HG03039 (cell line): ENCODE results near the gene TNFSF13.
A peak's percentile ranks its signal among the peaks of the same experiment; 100 is the strongest.

Experiments used
- ATAC-seq: cut with Tn5 transposase; IDR thresholded peaks from one replicate; pipeline ENCODE4 v1.9.1; 2021; ENCODE audit warnings: mild to moderate bottlenecking, moderate library complexity; ENCODE audit not compliant: unreplicated experiment

The TNFSF13 gene

DNA sequence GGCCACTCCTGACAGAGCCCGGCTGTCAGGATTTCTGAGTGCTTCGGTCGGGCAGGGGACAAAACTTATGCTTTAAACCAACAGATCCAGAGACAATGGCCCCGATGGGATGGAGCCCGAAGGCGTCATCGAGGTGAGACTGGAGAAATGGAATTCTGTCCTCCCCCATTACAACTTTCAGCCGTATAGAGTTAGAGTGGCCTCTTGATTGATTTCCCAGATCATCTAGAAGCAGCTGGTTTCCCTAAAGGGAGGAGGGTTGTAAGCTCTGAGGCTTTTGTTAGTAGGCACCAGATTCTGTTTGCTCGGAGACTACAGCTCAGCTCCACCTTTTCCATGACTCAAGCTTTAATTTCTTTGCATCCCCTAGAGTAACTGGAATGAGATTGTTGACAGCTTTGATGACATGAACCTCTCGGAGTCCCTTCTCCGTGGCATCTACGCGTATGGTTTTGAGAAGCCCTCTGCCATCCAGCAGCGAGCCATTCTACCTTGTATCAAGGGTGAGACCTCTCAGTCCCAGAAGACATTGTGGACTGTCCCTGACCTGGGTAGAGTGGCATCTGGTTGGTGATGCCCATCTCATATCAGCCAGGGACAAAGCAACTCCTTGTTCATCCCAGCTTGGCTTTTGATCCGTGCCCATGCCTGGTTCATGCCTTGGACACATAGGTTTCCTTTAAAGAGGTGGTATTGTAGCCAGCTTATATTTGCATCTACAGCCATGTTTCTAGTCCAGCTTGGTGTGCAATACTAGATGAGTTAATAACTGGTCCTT, 15.8 kb downstream of the TNFSF13 start:
- ATAC-seq: no peak

DNA sequence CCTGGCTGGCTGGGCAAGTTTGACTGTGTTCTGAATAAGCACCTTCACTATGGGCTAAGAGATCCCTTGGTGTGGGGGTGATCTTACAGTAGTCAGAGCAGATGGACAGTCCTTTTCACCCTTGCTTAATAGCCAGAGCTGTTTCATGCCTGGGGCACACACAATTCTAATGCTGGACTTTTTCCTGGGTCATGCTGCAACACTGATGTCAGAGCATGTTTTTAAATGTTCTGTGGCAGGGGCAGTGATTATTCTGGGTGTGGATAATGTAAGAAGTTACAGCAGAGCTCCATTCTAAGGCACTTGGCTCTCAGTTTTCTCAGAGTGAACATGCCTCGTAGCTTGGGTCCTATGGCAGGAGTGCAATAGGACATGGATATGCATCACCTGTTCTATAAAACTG, 16.9 kb downstream of the TNFSF13 start:
- ATAC-seq: no peak

DNA sequence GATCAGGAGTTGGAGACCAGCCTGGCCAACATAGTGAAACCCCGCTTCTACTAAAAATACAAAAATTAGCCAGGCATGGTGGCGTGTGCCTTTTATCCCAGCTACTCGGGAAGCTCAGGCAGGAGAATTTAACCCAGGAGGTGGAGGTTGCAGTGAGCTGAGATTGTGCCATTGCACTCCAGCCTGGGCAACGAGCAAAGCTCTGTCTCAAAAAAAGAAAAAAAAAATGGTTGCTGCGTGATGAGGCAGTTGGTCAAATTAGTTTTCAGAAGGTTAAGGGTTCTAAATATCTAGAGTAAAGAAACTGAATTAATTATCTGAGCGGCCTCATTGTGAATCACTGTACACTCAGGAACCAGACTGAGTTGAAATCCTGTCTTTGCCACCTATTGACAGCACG, 17.4 kb downstream of the TNFSF13 start:
- ATAC-seq: no peak

DNA sequence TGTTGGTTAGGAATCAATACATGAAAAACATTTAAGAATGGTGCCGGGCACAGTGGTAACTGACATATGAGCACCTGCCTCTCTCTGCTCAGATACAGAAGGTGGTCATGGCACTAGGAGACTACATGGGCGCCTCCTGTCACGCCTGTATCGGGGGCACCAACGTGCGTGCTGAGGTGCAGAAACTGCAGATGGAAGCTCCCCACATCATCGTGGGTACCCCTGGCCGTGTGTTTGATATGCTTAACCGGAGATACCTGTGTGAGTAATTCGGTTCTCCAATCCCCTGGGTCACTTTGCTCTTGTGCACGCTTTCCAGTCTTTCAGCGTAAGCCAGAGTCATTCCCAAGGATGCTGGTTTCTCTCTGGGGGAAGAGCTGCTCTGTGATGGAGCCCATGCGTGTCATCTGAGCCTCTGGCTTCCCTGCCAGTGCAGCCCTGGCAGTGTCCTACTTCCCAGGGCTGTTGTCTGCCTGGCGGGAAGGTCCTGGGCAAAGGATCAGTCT, 17.9 kb downstream of the TNFSF13 start:
- no peak for ATAC-seq

DNA sequence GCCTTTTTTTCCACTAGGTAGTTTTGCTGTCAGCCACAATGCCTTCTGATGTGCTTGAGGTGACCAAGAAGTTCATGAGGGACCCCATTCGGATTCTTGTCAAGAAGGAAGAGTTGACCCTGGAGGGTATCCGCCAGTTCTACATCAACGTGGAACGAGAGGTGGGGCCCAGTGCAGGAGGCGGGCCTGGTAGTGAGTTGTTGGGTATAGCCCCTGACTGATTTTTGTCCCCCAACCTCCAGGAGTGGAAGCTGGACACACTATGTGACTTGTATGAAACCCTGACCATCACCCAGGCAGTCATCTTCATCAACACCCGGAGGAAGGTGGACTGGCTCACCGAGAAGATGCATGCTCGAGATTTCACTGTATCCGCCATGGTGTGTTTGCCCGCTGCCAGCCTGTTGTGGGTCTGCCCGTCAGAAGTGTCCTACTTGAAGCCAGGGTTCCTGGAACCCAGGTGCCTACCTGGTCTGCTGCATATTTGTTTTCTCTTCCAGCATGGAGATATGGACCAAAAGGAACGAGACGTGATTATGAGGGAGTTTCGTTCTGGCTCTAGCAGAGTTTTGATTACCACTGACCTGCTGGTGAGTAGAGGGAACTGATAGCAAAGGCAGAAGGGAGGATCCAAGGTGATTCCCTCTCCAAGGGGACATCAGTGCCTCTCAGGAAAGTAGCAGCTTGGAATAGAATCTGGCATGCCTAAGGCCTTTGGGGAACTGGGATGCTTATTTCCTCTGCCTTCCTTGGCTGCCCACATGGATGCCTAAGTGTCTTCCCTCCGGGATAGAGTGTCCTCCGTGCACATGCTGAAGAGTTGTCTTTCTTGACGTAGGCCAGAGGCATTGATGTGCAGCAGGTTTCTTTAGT, 19.0 kb downstream of the TNFSF13 start:
- no peak for ATAC-seq

DNA sequence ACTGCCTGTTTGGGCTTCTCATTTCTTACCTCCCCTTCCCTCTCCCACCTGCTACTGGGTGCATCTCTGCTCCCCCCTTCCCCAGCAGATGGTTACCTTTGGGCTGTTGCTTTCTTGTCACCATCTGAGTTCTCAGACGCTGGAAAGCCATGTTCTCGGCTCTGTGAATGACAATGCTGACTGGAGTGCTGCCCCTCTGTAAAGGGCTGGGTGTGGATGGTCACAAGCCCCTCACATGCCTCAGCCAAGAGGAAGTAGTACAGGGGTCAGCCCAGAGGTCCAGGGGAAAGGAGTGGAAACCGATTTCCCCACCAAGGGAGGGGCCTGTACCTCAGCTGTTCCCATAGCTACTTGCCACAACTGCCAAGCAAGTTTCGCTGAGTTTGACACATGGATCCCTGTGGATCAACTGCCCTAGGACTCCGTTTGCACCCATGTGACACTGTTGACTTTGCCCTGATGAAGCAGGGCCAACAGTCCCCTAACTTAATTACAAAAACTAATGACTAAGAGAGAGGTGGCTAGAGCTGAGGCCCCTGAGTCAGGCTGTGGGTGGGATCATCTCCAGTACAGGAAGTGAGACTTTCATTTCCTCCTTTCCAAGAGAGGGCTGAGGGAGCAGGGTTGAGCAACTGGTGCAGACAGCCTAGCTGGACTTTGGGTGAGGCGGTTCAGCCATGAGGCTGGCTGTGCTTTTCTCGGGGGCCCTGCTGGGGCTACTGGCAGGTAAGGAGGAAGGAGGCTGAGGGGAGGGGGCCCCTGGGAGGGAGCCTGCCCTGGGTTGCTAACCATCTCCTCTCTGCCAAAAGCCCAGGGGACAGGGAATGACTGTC, 20.7 kb downstream of the TNFSF13 start, which contains the start of gene CD68:
CD68 (plus strand) TSS at position 638 of the 833 bp plus-strand sequence; CDS start at position 678, 40 bp downstream.
- no peak for ATAC-seq

DNA sequence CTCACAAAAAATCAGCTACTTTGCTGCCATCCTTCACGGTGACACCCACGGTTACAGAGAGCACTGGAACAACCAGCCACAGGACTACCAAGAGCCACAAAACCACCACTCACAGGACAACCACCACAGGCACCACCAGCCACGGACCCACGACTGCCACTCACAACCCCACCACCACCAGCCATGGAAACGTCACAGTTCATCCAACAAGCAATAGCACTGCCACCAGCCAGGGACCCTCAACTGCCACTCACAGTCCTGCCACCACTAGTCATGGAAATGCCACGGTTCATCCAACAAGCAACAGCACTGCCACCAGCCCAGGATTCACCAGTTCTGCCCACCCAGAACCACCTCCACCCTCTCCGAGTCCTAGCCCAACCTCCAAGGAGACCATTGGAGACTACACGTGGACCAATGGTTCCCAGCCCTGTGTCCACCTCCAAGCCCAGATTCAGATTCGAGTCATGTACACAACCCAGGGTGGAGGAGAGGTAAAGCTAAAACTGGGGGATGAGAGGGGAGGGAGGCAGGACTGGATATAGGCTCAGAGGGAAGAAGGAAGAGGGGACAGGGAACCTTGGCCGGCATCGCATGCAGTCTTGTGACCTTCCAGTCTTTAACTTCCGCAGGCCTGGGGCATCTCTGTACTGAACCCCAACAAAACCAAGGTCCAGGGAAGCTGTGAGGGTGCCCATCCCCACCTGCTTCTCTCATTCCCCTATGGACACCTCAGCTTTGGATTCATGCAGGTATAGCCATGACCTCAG, 21.5 kb downstream of the TNFSF13 start:
- ATAC-seq: no peak

DNA sequence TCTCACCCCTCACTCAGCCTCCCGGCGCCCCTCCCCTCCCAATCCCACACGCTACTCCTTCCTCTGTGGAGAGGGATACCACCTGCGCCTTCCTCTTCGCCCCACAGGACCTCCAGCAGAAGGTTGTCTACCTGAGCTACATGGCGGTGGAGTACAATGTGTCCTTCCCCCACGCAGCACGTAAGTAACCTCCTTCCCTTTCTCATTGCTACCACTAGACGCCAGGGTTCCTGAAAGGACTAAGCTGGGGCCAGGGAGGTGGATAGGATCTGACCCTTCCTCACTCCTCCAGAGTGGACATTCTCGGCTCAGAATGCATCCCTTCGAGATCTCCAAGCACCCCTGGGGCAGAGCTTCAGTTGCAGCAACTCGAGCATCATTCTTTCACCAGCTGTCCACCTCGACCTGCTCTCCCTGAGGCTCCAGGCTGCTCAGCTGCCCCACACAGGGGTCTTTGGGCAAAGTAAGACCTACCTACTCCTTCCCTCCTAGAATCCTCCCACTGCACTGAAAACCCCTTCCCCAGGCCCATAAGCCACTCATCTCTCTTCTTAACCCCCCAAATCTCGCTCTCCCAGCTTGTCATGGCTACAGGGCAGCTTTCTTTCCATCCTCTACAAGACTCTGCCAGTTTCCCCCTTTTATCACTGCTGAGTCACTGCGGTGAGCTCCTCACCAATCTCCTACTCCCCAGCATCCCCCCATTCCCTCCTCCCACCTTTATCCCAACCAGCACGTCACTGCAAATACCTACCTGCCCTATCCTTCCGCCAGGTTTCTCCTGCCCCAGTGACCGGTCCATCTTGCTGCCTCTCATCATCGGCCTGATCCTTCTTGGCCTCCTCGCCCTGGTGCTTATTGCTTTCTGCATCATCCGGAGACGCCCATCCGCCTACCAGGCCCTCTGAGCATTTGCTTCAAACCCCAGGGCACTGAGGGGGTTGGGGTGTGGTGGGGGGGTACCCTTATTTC, 22.3 kb downstream of the TNFSF13 start:
- ATAC-seq: no peak

DNA sequence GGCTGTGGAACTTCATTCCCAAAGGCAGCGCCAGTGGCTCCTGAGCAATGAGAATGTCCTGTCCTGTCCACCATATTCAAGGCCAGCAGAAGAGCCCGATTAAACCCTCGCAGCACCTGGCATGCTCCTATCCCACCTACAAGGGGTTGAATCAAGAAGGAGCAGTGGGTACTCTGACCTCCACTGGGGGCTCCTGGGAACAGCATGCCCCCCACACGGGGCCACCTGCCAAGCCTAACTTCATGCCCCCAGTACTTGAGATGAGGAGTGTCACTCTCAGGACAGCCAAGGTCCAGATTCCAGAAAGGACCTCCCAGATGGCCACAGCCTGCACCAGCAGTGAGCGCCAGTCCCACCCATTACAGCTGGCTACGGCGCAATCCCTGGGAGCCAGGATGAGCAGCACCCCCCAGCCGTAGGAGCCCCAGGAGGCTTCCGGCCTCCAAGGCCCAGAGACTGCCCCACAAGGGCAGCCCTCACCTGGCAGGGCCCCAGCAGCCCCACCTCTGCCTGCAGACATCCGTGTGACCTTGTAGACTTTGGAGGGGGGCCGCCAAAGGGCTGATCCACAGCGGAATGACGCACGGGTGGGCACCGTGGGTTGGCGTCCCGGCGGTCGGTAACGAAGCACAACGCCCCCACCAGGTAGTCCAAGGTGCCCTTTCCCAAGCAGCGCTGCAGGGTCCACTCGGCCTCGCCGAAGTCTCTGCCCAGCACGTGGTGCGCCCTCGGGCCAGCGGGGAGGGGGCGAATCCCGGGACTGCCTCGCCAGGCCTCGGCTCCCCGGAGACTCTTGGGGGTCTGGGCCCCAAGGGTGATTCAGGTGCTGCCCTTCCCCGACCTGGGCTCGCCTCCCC, 24.1 kb downstream of the TNFSF13 start:
- peak; percentile 1 for ATAC-seq

DNA sequence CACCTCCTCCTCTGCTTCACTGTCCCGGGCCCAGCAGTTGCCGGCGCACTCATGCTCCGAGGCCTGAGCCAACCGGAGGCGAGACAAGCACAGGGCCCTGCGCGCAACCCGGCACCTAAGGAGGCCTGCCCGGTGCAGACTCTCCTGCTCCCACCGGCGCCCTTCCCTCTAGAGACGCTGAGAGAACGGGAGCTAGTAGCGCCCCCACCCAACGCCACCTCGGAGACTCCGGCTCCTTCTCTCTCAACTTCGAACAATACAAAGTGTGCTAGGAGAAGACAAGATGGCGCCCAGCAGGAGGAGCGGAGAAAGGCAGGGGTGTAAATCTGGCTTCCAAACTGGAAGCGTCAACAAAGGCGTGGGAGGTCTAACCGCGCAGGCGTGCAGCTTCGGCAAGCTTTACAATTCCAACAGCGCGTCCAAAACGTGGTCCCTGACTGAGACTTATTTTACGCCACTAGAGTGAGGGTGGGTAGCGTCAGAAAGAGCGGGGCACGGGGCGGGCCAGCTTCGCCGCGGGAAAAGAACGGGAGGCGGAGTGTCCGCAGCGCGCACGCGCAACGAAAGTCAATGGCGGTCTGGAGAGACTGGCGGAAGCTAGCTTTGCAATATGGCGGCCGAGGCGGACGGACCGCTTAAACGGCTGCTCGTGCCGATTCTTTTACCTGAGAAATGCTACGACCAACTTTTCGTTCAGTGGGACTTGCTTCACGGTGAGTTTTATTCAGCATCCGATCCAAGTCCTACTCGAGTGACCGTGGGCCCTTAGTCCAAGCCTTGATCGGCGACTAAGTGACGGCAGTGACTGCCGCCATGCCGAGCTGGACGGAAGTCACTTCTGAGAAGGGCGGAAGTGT, 24.9 kb downstream of the TNFSF13 start, which contains the start of gene MPDU1:
MPDU1 (plus strand) TSS at position 600 of the 857 bp plus-strand sequence; CDS start at position 611, 11 bp downstream.
- ATAC-seq: peak; percentile 57

DNA sequence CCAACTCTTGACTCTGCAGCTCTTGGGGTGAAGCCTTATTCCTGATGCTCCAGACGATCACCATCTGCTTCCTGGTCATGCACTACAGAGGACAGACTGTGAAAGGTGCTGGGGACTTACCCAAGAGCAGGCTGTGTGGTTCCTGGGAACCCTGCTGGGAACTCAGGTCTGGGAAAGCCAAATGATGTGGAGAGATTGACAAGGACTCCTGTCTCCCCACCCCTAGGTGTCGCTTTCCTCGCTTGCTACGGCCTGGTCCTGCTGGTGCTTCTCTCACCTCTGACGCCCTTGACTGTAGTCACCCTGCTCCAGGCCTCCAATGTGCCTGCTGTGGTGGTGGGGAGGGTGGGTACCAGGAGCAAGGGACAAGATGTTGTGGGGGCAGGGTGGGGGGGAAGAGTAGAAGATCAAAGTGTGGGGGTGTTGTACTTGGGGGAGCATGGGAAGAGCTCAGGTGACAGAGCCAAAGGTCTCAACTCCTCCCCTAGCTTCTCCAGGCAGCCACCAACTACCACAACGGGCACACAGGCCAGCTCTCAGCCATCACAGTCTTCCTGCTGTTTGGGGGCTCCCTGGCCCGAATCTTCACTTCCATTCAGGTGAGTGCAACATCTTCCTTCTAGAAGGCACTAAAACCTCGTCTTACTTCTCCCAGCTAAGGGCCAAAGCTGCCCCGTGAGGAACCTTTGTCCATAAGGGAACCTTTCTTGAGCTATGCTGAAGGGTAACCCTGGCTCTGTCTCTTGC, 28.3 kb downstream of the TNFSF13 start:
- no peak for ATAC-seq

DNA sequence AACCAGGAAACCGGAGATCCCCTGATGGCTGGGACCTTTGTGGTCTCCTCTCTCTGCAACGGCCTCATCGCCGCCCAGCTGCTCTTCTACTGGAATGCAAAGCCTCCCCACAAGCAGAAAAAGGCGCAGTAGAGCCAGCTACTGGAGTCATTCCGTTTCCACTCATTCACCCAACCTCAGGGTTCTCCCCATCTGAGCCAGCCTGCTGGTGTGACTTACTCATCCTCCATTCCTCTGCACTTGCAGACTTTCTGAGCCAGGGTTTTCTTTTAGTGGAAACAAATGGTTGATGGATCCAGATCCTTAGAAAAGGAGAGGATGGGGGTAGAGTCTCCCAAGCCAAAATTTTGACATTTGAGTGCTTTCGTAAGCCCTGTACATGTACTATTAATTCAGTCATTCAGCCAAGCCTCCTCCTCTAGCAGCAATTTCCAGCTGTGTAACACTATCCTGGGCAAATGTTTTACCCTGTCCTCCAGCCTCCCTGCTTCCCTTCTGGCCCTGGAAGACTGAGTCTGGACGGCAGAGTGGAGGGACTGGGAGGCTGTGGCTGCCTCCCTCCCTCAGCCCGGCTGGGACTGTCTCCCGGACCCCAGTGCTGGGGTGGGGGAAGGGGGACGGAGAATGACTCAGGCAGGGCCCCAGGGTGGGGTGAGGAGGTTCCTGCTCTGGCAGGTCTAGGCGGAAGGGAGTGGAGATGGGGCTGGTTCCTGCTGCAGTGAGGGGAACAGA, 29.0 kb downstream of the TNFSF13 start:
- no peak for ATAC-seq

DNA sequence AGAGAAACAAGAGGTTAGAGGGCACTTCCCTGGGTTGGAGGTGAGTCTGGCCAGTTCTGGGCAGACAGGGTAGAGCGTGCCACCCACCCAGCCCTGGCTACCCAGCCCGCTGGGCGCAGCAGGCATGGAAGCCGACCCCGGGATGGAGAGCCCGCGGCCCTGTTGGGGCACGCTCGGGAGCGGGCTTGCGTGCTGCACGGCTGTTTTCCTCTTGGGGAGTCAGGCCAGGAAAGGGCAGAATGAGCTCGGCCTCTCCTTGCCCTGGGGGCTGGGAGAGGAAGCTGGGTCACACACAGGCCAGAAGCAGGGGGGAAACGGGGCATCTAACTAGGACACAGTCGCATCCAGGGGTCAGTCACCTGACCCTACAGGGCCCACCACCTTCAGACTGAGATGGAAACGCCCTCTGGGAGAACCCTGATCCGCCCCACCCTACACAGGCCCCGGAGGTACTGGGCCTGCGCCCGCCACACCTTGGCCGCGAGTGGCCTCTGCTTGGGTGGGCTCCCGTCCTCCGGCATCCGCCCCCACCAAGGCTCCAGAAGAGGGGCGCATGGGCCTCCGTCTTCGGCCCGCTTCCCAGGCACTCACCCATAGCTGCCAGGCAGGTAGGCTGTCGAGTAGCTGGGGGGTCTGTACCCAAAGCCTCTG, 30.1 kb downstream of the TNFSF13 start:
- ATAC-seq: no peak

DNA sequence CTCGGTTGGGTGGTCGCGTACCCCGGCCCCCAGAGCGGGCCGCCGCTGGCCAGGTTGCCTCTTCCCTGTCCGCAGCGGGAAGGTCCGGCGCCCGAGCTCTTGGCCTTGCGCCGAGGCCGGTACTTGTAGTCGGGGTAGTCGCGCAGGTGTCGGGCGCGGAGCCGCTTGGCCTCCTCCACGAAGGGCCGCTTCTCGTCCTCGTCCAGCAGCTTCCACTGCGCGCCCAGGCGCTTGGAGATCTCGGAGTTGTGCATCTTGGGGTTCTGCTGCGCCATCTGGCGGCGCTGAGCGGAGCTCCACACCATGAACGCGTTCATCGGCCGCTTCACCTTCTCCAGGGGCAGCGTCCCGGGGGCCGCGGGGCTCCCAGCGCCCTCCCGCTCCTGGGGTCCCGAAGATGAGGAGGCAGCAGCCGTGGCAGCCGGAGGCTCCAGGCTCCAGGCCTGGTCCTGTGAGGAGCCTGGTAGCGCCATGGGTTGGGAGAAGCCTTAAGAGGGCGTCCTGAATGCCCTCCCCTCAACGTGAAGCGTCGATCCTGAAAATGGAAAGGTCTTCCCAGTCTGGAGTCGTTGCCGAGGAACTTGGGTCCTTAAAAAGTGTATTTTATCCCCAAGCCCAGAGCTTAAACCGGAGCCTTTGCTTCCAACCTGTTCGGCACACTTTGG, 30.8 kb downstream of the TNFSF13 start:
- no peak for ATAC-seq
